Gastroesophageal sphincter (tissue), 4 donors: ENCODE data around the gene GOLGA6L7. TPM values are rescaled to one million over a fixed set of nuclear protein-coding genes. Genes with fewer than 3 reads are reported as not detected.

Experiments
- ATAC-seq: fragments of 150-250 bp; one replicate; pipeline ENCODE4 v1.9.1; 2016; ENCODE audit warnings: mild to moderate bottlenecking, moderate library complexity
- H3K27ac ChIP-seq, 4 donors: fragments of 200-600 bp; sonication (generic) in 3 of 4; 1 replicate in 3 of 4; 2 replicates in 1 of 4; pipeline ENCODE4 v1.5.1; 2016 to 2019
- H3K27me3 ChIP-seq: fragments of 200-600 bp; sonication (generic); one replicate; pipeline ENCODE4 v1.5.1; 2019
- H3K36me3 ChIP-seq, 2 donors: fragments of 200-600 bp; sonication (generic); one replicate each; pipeline ENCODE4 v1.5.1; 2019; ENCODE audit warnings: control low read depth in 1 of 2
- H3K4me1 ChIP-seq, 3 donors: fragments of 200-600 bp; sonication (generic); 1 replicate in 2 of 3; 2 replicates in 1 of 3; pipeline ENCODE4 v1.5.1; 2016 to 2019; ENCODE audit warnings: control low read depth in 2 of 3
- H3K4me3 ChIP-seq, 2 donors: fragments of 200-600 bp; sonication (generic); one replicate each; pipeline ENCODE4 v1.5.1; 2019; ENCODE audit warnings: mild to moderate bottlenecking in 1 of 2, moderate library complexity in 1 of 2
- H3K9me3 ChIP-seq, 3 donors: fragments of 200-600 bp; sonication (generic); one replicate each; pipeline ENCODE4 v1.5.1; 2017 to 2019; ENCODE audit warnings: control low read depth in 2 of 3
- CTCF ChIP-seq, 4 experiments: fragments of 200-600 bp in 2 of 4; fragments of 450-650 bp in 2 of 4; sonication (generic) in 1 of 4; IDR thresholded peaks; one replicate each; pipeline ENCODE4 v1.5.1; 2017 to 2019; ENCODE audit warnings: antibody characterized with exemption in 4 of 4, mild to moderate bottlenecking in 2 of 4, moderate library complexity in 2 of 4
- EP300 ChIP-seq: sonication (generic); formaldehyde crosslinking; IDR thresholded peaks from one replicate; pipeline ENCODE4 v1.6.1; 2017; ENCODE audit warnings: antibody characterized with exemption, mild to moderate bottlenecking
- POLR2A ChIP-seq, 2 donors: fragments of 450-650 bp; IDR thresholded peaks; one replicate each; pipeline ENCODE4 v1.6.1; 2017; ENCODE audit warnings: antibody characterized with exemption in 2 of 2, mild to moderate bottlenecking in 2 of 2, moderate library complexity in 1 of 2
- POLR2AphosphoS5 ChIP-seq: sonication (generic); formaldehyde crosslinking; IDR thresholded peaks from one replicate; pipeline ENCODE4 v1.6.1; 2017; ENCODE audit warnings: antibody characterized with exemption
- WGBS, 2 donors: methylation state at CpG; one replicate each; pipeline ENCODE4 v1.1.5; 2018; ENCODE audit warnings: low coverage in 1 of 2; 5-methylcytosine and 5-hydroxymethylcytosine counted together
- total RNA-seq, 4 donors: library from RNA; depleted of rRNA; stranded (reverse); fragments of >200 nt; gene quantifications; one replicate each; pipeline ENCODE4 v1.1.0, GENCODE V29; 2016

GOLGA6L7 gene
- total RNA-seq, 4 donors from 2014 or later: not detected

- no peak for ATAC-seq
- H3K4me3 ChIP-seq: no peak overlapping the region
- H3K27me3 ChIP-seq: peaks cover 13% of the 10 kb centered on the region
- 60 to 72% methylated on average over 5 of the region's 5 CpGs for WGBS, 2 donors
- H3K4me1 ChIP-seq: peaks cover 0 to 6% (median 4%) of the 10 kb centered on the region in 3 donors
- no peak overlapping the region for H3K27ac ChIP-seq
- H3K9me3 ChIP-seq: no peaks in the 10 kb centered on the region
- no peak for TF ChIP-seq EP300
- TF ChIP-seq POLR2A (IDR thresholded peaks at IDR 0.05): no peak
- no peak for TF ChIP-seq POLR2AphosphoS5
- no peak for TF ChIP-seq CTCF (IDR thresholded peaks at IDR 0.05)
- no peaks in the 10 kb centered on the region for H3K36me3 ChIP-seq
These were observed 32.2 kb upstream of the GOLGA6L7 start for GRCh38 chr15:28880680-28881079.

GRCh38 chr15:28879551-28879950 lies 31.1 kb upstream of the GOLGA6L7 start:
- Histone ChIP-seq H3K4me1 (no peaks in the 10 kb centered on the region), H3K4me3 (no peak overlapping the region), H3K27ac (no peak overlapping the region), H3K36me3 (no peaks in the 10 kb centered on the region), H3K9me3 (no peaks in the 10 kb centered on the region), H3K27me3 (peaks cover 1% of the 10 kb centered on the region)
- no peak for ATAC-seq
- TF ChIP-seq POLR2A (IDR thresholded peaks at IDR 0.05): no peak
- no peak for TF ChIP-seq POLR2AphosphoS5
- TF ChIP-seq CTCF (IDR thresholded peaks at IDR 0.05): no peak
- TF ChIP-seq EP300: no peak
- 100% methylated on average over 2 of the region's 9 CpGs; no CpG with 5 or more reads in 1 of the 2 donors for WGBS, 2 donors

- H3K36me3 ChIP-seq: no peaks in the 10 kb centered on the region
- no peaks in the 10 kb centered on the region for H3K9me3 ChIP-seq
- ATAC-seq: no peak
- H3K4me1 ChIP-seq: no peaks in the 10 kb centered on the region
- TF ChIP-seq POLR2AphosphoS5: no peak
- TF ChIP-seq POLR2A (IDR thresholded peaks at IDR 0.05): no peak
- TF ChIP-seq CTCF (IDR thresholded peaks at IDR 0.05): no peak
- no peak for TF ChIP-seq EP300
- H3K4me3 ChIP-seq: no peak overlapping the region
- no peaks in the 10 kb centered on the region for H3K27me3 ChIP-seq
- H3K27ac ChIP-seq: no peak overlapping the region
- 89 to 100% methylated on average over 1 to 5 of the region's 15 CpGs for WGBS, 2 donors
These were observed 29.8 kb upstream of the GOLGA6L7 start for GRCh38 chr15:28878209-28878608.

- no peaks in the 10 kb centered on the region for H3K36me3 ChIP-seq
- TF ChIP-seq CTCF (IDR thresholded peaks at IDR 0.05) (no peak), POLR2A (IDR thresholded peaks at IDR 0.05) (no peak), EP300 (no peak), POLR2AphosphoS5 (no peak)
- WGBS, 2 donors: no CpG with 5 or more reads among the region's 8 CpGs
- no peaks in the 10 kb centered on the region for H3K4me1 ChIP-seq
- no peak overlapping the region for H3K4me3 ChIP-seq
- peaks cover 0 to 8% (median 0%) of the 10 kb centered on the region in 3 donors for H3K9me3 ChIP-seq
- peaks cover 4% of the 10 kb centered on the region for H3K27me3 ChIP-seq
- no peak for ATAC-seq
- no peak overlapping the region for H3K27ac ChIP-seq
These were observed 28.4 kb upstream of the GOLGA6L7 start for GRCh38 chr15:28876845-28877185.

GRCh38 chr15:28876131-28876844 lies 27.8 kb upstream of the GOLGA6L7 start:
- H3K4me3 ChIP-seq: no peak overlapping the region
- H3K36me3 ChIP-seq: no peaks in the 10 kb centered on the region
- H3K27me3 ChIP-seq: peaks cover 4% of the 10 kb centered on the region
- no peak for ATAC-seq
- 67% methylated on average over 3 of the region's 14 CpGs; no CpG with 5 or more reads in 1 of the 2 donors for WGBS, 2 donors
- no peak for TF ChIP-seq POLR2AphosphoS5
- TF ChIP-seq CTCF (IDR thresholded peaks at IDR 0.05): no peak
- no peak for TF ChIP-seq POLR2A (IDR thresholded peaks at IDR 0.05)
- no peak for TF ChIP-seq EP300
- H3K27ac ChIP-seq: no peak overlapping the region
- H3K9me3 ChIP-seq: peaks cover 0 to 10% (median 0%) of the 10 kb centered on the region in 3 donors
- H3K4me1 ChIP-seq: no peaks in the 10 kb centered on the region
